Measurements from ENCODE around the gene PPARD.
"Not testable (repeated sequence)": the region's sequence is repeated elsewhere in the genome, so short reads cannot be mapped to it uniquely, and the experiment has no call there.

PPARD gene

DNA sequence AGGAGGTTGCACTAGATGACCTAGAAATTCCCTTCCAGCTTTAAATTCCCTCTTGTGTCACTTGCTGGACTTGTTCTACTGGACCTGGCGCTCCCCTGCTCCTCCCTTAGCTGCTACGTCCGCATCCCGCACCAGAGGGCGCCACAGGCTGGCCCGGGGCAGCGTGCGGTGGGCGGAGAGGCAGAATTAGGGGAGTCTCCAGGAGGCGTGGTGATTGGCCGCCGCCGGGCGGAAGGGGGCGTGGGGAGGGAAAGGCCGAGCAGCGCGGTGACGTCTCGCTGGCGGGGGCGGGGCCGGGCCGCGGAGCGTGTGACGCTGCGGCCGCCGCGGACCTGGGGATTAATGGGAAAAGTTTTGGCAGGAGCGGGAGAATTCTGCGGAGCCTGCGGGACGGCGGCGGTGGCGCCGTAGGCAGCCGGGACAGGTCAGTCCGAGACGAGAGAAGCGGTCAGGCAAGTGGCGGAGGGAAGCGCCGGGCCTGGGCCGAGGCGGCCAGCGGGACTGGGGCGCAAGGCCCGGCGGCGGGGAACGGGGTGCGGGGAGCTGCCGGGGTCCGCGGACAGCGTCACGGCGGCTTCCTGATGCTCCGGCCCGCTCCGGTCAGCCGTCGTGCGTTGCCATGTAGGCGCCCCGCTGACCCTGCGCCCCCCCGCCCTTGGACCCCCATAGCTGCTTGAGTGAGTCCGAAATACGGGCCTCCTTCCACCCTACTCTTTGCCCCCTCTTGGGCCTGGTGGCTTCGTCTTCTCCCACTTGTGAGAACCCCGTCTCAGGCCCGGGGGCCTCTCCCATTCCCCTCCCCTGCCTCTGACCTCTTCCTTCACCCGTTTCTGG, at the start of gene PPARD:
PPARD (plus strand) TSS at position 301 of the 834 bp plus-strand sequence. CDS start 68,530 bp downstream, outside the sequence.
- peak; percentile 99 for DNase-seq

DNA sequence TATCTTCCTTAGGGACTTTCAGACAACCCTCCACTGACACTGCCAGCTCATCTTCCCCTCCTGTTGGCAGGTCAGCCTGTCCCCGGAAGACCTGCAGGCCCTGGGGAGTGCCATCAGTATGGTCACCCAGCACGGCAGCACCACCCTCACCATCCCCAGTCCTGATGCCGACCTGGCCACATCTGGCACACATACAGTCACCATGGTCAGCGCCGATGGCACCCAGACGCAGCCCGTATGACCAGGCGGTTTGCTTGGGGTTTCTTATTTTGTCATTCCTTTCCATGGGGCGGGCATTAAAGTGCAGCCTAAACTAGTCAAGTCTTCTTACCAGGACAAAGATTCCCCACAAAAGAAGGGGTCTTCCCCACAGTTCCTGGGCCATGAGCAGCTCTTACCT, 48.7 kb upstream of the PPARD start:
- DNase-seq: no peak

DNA sequence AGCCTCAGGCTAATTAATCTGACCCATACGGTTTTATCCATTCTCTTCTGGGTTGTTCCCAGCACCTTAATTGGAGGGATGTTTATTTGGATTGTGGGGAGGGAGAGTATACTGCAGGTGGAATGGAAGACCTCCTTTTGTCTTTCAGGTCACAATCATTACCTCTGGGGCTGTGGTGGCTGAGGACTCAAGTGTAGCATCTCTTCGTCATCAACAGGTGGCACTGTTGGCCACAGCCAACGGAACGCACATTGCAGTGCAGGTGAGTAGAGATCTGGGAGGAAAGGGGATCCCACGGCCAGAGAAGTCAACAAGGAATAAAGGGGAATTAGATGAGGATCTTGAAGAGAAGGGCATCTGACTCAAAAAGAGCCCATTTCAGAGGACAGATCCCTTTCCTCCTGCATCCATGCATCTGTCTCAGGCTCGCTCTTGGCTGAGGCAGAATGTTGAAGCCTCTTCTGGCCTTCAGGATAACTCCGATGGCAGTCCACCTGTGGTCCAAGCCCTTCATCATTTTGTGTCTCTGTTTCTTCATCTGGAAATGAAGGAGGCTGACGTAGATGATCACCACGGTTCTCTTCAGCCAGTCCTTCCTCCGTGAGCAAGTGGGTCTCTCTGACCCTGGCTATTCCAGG, 47.9 kb upstream of the PPARD start:
- DNase-seq: no peak

DNA sequence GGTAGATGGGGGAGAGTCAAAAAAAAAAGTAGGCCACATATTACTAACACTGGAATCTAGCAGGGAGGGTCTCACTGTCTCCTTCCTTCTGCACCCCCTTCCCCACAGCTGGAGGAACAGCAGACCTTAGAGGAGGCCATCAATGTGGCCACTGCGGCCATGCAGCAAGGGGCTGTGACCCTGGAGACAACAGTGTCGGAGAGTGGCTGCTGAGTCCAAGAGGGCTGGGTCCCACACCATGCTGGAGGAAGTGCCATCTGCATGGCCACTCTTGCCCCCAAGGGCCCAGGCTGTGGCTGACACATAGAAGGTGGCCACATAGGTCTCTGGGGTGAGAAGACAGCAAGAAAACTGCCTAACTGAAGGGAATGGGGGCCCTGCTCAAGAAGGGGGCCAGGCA, 47.3 kb upstream of the PPARD start:
- no peak for DNase-seq

DNA sequence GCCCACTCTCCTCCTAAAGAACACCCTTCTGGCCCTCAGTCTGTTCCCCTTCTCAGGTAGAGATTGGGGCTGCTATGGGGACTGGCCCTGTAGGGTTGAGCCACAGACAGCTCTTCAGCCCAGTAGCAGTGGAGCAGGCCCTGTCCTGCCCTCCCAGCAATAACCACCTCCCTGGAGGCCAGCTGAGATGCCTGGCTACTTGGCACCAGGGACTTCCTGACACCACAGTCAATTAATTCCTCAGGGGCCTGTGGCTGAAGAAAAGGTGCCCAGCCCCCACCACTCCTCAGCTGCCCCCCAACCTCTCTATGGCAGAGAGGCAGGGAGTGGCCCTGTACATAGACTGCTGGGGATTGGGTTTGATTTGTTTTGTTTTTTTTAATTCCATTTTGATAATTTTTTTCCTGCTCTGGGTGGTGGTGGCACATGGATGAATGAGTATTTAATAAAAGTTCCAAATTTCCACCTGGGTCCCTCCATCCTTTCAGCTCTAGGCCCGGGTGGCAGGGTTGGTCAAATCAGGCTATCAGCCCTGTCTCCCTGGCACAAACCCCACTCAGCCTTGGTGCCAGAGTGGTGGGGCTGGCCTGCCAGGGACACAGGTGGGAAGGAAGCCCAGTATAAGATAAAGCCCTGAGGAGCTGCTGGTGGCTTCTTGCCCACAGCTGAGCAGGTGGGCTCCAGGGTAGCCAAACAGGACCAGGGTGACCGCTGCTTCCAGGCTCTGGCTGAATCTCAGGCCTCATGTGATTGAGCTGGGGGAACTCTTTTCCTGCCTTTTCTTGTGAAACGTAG, 46.6 kb upstream of the PPARD start:
- DNase-seq: no peak

DNA sequence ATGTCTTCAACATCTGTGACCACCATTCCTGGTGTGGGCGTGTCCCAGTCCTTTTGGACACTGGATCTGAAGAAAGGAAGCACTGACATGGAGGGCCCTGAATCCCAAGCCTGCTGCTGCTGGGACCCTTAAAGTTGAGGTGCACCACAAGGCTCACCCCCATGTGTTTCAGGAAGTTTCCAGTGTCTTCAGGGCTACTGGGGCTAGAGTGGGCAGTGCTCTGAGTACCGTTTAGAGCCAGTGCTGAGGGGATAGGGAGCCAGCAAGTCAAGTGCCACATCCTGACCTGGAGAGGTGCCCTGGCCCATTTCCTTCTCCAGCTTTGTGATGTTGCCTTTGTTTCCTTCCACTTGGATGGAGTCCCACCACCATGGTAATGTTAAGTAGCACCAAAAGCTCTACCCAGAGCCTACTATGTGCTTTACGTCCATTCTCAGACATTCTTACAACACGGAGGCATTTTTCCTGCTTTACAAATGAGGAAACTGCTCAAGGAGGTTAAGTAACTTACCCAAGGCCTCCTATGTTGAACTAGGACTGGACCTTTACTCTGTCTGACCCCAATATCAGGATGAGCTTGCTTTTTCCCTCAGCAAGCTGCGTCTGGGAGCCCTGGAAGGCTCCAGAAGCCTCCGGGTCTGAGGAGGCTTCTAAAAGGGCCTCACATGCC, 45.3 kb upstream of the PPARD start:
- DNase-seq: no peak

DNA sequence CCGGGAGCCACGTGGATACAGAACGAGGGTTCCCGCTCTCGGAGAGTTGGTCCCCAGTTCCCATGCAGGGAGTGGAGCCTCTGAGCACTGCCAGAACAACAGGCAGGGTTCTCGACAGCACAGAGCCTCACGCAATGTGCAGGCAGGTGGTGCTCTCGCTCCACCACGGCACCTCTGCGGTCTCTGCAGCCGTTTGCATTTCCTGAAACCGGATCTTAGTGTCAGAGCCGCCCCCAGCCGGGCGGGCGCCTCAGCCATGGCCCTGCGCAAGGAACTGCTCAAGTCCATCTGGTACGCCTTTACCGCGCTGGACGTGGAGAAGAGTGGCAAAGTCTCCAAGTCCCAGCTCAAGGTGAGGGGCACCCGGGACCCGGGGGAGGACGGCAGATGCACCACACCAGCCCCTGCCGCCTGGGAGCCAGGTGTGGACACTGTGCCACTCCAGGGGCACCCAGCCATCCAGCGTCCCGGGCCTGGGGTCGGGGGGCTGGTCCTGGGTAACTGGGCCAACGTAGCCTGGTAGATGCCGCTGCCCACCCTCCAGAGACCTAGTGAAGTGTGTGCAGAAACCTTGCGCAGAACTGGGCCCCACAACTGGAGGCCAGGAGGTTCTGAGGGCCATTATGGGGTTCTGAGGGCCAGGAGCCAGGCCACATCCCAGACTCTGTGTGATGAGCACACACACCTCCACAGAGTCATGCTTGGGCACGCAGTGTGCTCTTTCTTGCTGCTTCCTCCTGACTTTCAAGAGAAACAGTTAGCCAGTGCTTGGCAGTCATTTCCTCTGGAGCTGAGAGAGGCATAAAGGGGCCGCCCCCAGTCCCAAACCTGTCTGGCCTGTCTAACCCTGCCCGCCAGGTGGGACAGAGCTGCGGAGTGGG, 44.5 kb upstream of the PPARD start, which contains the start of gene DEF6:
DEF6 (plus strand) TSS at position 218 of the 881 bp plus-strand sequence; CDS start at position 257, 39 bp downstream.
- DNase-seq: peak; percentile 81

DNA sequence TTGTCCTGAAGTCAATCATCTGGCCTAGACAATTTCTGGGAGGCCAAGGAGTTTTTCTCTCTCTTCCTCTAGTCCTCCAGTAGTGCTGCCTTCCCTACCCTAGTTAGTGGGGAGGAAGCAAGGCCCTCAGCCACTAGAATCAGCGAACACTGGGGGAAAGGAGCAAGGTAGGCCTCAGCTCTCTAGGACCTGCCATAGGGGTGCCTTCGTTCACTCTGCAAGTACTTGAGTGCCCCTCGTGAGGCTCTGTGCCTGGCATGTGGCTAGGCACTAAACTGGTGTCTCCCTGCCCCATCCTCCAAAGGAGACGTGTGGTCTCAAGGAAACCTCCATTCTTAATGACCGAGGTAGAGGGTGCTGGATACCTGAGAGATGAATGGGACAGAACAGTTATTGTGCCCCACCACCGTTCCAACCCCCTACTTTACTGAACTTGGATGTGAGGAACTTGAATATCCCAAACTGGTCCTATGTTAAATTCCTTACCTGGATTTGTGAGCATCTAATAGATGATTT, 43.7 kb upstream of the PPARD start:
- DNase-seq: no peak

DNA sequence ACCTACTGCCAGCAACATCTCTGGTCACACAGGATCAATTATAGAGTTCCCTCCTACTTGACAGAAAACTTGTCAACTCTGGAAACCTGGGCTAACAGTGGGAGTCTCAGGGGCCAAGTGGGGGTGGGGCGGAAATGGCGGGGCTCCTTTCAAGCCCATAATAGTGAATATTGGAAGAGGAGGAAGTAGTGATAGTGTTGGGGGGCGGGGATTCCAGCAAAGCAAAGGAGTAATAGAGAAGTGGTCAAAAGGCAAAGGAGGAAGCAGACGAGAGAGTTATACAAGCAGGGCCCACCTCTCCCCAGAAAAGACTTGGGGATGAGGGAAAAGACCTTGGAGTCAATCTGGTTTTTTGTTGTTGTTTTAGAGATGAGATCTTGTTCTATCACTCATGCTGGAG, 42.7 kb upstream of the PPARD start:
- DNase-seq: no peak

DNA sequence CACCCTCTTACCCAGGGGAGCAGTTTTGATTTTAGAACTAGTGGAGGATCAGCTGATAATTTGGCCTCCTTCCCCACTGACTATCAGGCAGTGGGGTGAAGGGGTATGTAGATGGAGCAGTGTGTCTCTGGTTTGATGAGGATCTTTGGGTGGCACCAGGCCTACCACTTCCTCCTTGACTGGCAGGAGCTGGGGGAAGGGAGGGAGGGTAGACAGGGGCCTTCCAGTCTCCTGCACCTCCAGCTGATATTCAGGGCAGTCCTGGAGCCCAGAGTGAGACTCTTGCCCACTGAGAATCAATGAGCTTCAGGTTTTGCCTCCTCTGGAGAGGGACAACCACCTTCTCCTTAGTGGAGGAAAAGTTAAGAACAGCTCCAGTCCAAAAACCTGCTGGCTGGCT, 41.5 kb upstream of the PPARD start:
- no peak for DNase-seq

DNA sequence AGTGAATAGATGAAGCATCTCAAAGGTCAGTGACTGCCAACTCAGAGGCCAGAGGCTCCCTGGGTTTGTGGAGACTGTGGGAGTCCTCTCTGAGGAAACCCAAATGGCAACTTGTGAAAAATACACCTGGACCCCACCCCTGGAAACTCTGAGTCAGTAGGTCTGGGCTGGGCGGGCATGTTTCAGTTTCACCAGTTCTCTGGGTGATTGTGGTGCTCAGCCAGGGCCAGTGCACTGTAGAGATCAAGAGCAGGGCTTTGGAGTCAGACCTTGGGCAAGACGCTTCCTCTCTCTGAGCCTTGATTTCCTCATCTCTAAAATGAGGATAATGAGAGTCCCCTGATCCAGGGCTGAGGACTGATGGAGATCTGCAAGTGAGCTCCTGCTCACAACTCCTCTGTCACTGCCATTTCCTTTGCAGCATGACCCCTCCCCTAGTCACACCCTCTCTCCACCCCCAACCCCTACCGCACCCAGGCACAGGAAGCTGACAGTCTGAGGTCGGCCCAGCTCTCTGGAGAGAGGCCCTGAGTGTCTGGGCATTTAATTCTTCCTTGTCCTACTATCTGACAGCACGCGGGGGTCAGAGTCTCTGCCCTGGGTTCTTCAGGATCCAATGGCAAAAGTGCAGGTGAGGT, 39.6 kb upstream of the PPARD start:
- peak; percentile 80 for DNase-seq

DNA sequence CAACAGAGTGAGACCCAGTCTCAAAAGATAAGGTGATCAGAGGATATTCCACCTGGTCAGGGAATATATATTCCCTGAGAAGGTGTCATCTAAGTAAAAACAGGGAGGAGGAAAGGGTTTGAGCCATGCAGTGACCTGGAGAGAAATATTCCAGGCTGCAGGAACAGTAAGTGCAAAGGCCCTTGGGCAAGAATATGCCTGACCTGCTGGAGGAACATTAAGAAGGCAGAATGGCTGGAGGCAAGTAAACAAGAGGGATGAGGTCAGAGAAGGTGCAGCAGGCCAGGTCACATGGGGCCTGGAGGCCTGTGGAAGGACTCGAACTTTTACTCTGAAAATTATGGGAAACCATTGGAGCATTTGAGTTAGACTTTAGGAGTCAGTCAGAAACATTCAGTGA, 38.1 kb upstream of the PPARD start:
- DNase-seq: no peak

DNA sequence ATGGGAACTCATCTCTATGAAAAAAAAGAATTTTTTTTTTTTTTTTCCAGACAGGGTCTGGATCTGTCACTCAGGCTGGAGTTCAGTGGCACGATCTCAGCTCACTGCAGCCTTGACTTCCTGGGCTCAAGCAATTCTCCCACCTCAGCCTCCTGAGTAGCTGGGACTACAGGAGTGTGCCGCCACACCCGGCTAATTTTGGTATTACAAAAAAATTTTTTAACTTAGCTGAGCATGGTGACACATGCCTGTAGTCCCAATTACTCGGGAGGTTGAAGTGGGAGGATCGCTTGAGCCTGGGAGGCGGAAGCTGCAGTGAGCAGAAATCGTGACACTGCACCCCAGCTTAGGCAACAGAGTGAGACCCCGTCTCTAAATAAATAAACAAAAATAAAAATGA, 37.2 kb upstream of the PPARD start:
- no peak for DNase-seq

DNA sequence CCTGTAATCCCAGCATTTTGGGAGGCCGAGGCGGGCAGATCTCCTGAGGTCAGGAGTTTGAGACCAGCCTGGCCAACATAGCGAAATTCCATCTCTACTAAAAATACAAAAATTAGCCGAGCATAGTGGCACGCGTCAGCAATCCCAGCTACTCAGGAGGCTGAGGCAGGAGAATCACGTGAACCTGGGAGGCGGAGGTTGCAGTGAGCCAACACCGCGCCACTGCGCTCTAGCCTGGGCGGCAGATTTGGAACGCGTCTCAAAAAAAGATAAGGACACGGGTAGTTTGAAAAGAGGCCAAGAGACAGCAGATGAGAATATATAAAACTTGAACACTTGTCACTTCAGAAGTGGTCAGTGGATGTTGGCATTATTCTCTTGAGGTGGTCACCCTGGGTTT, 35.2 kb upstream of the PPARD start:
- not testable (repeated sequence) for DNase-seq

DNA sequence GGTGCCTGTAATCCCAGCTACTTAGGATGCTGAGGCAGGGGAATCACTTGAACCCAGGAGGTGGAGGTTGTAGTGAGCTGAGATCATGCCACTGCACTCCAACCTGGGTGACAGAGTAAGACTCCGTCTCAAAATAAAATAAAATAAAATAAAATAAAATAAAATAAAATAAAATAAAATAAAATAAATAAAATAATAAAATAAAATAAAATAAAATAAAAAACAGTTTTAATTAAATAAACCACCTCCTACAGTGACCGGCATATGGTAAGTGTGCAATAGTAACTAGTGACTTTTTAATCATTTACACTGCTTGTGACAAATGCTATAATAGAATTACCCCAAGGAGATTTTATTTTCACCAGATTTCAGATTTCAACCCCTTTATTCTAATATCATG, 33.8 kb upstream of the PPARD start:
- DNase-seq: not testable (repeated sequence)

DNA sequence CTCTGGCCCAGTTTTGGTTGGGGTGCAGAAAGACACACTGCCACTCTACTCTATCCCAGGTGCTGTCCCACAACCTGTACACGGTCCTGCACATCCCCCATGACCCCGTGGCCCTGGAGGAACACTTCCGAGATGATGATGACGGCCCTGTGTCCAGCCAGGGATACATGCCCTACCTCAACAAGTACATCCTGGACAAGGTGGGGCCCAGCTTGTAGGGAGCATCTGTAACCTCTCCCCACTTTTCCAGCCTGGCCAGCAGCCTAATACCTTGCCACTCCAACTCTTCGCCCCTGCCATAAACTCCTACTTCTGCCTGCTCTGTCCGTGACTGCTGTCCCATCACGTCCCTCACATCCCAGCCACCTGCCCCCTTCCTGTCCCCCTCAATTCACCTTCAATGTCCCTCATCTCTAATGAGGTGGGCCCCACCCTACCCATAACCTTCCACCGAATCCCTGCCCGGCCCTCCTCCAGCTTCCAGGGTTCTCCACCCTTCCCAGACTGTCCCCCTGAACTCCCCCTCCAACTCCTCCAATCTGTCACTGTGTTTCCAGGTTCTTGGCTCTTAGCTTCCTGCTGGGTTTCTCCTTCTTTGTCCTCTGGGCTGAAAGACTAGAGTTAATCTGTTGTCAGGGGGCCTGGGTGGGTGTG, 32.6 kb upstream of the PPARD start:
- DNase-seq: no peak

DNA sequence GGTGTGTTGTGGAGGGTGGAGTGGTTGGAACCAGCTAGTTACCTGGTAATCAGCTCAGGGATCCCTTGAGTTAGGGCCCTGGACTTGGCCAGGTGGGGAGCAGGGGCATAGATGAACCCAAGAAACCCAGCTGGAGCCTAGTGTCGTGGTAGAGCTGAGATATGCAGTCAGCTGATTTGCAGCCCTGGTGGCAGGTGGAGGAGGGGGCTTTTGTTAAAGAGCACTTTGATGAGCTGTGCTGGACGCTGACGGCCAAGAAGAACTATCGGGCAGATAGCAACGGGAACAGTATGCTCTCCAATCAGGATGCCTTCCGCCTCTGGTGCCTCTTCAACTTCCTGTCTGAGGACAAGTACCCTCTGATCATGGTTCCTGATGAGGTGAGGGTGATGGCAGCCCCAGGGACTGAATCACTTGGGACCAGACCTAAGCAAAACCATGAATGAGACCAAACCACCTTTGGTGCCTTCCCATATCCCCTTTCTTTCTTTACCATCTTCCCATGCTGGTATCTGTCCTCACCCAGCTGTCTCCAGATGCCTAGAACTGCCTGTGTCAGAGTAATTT, 32.0 kb upstream of the PPARD start:
- DNase-seq: no peak

DNA sequence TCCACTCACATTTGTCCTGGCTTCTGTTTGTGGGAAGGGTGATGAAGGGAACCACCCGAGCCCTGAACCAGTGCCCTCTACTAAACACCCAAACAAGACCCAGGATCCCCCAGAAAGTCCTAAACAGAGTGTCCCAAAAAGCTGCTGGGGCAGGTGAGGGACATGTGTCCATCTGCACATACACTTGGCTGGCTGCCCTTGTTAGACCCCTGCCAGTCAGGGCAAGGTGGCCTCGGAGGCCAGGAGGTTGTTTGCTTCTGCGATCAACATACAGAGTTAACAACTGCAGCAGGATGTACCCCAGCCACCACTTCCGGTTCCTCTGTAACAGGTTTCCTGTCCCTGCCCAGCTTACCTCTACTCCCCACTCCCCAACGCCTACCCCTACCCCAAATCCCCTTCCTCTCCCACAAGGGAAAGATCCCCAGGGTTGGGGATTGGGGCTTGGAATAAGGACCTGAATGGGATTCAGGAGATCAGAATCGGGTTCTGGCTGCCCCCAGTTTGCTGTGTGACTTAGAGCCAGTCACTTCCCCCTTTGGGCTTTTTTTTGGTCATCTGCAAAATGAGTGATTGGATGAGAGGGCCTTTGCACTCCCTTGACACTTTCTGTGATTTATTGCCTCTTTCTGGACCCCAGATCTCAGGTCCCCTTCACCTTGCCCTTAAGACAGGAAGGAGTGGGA, 30.8 kb upstream of the PPARD start:
- DNase-seq: peak; percentile 55

DNA sequence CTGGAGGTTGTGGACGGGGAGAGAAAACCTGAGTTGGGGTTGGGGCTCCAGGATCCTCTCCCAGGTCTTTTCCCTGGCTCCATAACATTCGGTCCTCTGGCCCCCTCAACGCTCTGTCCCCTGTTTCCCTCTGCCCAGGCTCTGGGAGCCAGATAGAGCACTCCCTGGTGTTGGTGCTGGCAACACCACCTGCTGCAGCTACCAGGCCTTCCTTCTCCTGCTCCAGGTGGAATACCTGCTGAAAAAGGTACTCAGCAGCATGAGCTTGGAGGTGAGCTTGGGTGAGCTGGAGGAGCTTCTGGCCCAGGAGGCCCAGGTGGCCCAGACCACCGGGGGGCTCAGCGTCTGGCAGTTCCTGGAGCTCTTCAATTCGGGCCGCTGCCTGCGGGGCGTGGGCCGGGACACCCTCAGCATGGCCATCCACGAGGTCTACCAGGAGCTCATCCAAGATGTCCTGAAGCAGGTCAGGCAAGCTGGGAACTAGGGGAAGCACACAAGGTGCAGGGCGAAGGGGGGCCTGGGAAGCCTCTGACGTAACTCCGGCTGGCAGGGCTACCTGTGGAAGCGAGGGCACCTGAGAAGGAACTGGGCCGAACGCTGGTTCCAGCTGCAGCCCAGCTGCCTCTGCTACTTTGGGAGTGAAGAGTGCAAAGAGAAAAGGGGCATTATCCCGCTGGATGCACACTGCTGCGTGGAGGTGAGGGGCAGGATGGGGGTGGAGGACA, 30.1 kb upstream of the PPARD start:
- DNase-seq: peak; percentile 29
